HG02943 (cell line): ENCODE measurements around the gene CFAP97.
"Not testable (repeated sequence)": the region's sequence is repeated elsewhere in the genome, so short reads cannot be mapped to it uniquely, and the experiment has no call there.

ENCODE experiments used
- ATAC-seq: cut with Tn5 transposase; IDR thresholded peaks from one replicate; pipeline ENCODE4 v1.9.1; 2021; ENCODE audit warnings: mild to moderate bottlenecking, low read depth, moderate library complexity; ENCODE audit not compliant: unreplicated experiment

Gene CFAP97

DNA sequence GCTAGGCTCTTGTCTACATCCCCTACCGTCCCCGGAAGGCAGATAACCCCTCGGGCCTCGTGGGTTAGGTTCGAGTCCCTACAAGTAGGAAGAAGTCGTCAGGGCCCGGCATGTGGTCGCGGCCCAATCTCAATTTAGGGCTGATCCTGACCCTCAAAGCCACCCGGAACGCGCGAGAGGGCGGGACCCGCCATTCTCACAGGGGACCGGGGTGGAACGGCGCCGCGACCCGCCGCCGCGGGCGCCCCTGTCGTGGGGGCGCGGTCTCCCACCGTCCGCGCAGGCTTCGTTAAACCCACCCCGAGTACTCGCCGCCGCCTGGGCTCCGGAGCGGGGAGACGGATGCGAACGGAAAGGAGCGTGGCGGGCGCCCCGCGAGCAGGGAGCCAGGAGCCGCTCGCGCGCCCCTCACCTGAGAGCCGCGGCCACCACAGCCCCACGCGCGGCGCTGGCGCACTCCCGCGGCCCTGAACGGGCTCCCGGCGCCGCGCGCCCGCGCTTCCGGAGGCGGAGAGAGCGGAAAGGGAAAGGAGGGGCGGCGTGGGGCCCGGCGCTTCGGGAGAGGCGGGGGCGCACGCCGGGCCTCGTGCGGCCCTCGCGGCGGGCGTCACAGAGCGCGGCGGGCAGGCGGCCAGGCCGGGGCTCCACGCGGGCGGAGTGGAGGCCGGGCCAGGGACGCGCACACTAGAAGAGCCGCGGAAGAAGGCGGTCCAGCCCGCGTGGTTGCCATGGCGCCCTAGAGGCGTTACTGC, at the start of gene CFAP97:
TSS of gene CFAP97 (minus strand) at position 515 of the 752 bp plus-strand sequence. CDS start 12,804 bp downstream, outside the sequence.
- ATAC-seq = peak; percentile 79

DNA sequence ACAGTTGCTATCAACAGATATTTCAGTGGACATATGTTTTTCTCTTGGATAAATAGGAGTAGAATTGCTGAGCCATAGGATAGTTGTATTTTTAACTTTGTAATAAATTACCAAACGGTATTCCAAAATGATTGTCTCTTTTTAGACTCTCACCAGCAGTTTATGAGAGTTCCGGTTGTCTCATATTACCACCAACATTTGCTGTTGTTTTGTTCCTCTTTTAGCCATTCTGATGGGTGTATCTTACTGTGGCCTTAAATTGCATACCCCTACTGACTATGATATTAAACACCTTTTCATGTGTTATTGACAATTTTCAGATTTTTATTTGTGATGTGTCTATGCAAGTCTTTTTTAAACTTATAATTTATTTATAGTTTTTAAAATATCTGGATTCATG, 45.3 kb upstream of the CFAP97 start:
- ATAC-seq = no peak

GRCh38 chr4:185248393-185249039, 44.7 kb upstream of the CFAP97 start:
- no peak for ATAC-seq

- ATAC-seq = no peak
These were observed 43.4 kb upstream of the CFAP97 start for GRCh38 chr4:185247151-185247550.

DNA sequence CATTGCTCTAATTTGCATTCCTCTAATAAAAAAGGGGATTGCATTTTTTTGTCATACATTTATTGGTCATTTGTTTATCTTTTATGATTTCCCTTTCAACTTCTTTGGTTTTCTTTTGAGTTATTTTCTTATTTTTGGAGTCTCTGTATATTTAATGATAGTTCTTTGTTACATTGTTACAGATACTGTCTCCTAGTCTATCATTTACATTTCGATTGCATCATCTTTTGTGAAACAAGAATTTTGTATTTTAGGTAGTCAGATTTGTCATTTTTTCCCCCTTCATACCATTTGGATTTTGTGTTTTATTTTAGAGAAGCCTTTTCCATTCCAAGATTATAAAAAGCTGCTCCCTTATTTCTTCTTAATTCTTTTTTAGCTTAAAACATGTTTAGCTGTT, 42.7 kb upstream of the CFAP97 start:
- no peak for ATAC-seq

- no peak for ATAC-seq
These were observed 41.0 kb upstream of the CFAP97 start for GRCh38 chr4:185244763-185245162.

DNA sequence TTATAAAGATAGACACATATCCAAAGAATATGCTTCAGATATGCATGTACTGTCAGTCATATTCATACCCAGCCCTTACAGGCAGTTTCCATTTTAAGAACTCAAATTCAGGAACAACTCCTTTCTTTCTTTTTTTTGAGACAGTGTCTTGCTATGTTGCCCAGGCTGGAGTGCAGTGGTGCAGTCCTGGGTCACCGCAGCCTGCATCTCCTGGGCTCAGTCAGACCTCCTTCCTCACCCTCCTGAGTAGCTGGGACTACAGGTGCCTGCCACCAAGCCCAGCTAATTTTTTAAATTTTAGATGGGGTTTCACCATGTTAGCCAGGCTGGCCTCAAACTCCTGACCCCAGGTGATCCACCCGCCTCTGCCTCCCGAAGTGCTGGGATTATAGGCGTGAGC, 40.1 kb upstream of the CFAP97 start:
- no peak for ATAC-seq

- no peak for ATAC-seq
These were observed 39.1 kb upstream of the CFAP97 start for GRCh38 chr4:185242749-185243533.

GRCh38 chr4:185240486-185240885, 36.7 kb upstream of the CFAP97 start:
- not testable (repeated sequence) for ATAC-seq

DNA sequence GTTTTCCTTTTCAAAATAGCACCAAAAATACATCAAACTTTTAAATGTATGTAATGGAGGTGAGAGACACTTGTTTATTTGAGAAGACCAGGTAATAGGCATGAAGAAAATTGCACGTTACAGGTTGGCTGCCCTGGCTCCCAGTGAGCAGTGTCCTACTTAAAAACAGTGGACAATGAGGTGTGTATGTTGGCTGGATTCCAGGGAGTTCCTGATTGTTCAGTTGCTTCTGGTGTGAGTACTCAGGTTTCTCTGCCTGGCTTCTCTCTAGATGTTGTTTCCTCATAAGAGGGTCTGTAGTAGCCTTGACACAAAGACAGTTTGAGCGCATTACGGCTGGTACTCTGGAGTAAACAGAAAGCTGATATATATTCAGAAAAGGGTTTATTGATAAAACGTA, 35.0 kb upstream of the CFAP97 start:
- ATAC-seq = no peak

GRCh38 chr4:185238215-185238681, 34.4 kb upstream of the CFAP97 start:
- no peak for ATAC-seq

DNA sequence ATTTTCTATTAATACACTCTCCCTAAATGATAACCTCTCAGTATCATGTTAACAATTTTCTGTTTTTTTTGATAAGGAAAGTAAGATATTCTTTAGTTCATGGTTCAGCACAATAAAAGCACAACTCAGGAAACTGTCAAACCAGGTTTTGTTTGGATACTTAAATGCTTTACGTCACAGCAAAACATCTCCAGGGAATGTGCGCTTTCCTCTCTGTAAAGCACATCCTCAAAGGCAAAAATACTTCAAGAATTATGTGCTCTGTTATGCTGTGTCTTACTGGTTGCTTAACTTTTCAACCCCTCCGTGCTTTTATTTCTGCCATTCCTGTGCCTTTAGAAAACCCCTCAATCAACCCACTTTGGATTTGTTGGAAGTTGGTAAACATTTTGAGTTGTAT, 33.4 kb upstream of the CFAP97 start:
- ATAC-seq = no peak

DNA sequence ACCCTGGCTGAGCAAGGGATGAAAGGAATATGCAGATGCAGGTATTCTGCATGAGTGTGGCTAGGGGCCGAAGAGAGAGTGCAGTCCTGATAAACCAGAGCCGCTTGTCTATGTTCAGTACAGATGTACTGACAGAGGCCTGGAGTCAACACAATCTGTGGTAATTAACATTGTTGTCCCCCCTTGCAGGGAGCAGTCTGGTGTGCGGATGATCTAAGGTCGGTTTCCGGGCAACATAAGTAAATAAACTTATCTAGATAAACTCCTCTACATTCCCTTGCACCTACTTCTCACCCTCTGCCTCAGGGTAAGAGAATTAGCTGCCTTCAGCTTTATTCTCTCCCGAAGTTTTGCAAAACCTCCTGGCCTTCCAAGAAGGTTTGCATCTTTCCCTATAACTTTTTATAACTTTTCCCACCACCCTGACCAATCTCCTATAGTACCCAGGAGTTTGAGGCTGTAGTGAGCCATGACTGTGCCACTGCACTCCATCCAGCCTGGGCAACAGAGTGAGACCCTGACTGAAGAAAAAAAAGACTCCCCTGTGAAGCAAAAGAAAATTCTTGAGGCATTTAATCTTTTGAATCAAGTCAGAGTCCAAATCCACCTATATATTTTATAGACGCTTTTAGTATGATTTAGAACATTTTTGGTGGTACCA, 32.2 kb upstream of the CFAP97 start:
- no peak for ATAC-seq

- no peak for ATAC-seq
These were observed 31.5 kb upstream of the CFAP97 start for GRCh38 chr4:185235119-185235842.

DNA sequence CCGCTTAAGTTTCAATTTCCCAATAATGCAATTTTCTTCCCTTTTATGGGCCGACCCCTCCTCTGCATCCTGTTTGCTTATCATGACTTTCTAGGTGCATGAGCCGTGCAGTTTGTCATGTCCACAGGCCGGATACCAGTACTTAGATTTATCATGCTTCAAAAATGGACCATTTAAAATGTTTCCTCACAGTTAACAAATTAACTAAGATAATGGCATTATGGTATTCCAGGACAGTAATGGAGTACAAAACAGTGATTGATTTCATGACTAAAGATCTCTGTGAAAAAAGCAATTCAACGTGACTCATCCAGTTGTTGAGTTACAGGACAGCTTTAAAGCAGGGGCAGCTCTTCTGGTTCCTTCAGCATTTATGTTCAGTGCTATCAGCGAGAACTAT, 28.6 kb upstream of the CFAP97 start:
- ATAC-seq = no peak

GRCh38 chr4:185229021-185229818, 25.4 kb upstream of the CFAP97 start:
- no peak for ATAC-seq

- ATAC-seq = no peak
These were observed 24.0 kb upstream of the CFAP97 start for GRCh38 chr4:185227713-185228278.

DNA sequence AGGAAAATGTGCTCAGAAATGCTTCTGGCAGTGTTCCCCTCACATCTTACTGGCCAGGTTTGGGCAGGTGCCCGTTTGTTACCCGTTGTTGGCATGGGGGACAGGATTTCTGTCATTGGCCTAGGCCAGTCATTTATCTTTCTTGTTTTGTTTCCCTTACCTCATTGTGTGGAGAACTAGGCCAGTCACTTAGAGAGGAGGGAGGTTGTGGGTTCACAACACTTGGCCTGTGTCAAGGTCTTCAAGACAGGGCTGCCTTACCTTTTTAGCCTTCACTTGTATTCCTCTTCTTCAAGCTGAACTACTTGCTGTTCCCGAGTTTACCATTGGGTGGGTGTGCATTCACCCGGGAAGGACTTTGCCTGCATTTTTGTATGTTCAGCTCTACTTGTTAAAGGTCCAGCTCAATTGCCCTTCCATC, 23.3 kb upstream of the CFAP97 start:
- ATAC-seq = no peak

DNA sequence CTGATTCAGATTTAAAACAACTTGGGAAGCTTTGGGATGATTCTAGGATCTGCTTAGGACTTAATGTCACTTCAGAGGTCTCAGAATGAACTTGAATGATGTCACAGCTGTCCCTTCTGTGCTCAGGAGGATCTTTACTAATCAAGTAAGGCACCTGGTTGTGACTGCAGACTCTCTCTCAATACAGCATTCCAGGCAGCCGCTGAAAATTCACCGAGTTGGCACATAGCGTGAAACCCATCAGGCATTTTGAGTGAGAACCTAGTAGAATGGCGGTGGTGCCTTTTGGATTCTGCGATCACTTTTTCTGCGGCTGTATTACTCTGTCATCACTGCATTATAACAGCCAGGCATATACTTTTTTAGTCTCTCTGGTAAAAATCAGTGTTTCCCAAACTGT, 22.1 kb upstream of the CFAP97 start:
- no peak for ATAC-seq
